Subcutaneous abdominal adipose tissue (tissue), 5 donors: ENCODE data around the gene ATAD5.
"Not testable (repeated sequence)": the region's sequence is repeated elsewhere in the genome, so short reads cannot be mapped to it uniquely, and the experiment has no call there.

Experiments used
- H3K27ac ChIP-seq: one replicate; pipeline ENCODE4 v1.7.0; 2013; ENCODE audit warnings: low read depth, mild to moderate bottlenecking, inconsistent platforms, low read length, moderate library complexity
- H3K27me3 ChIP-seq, 5 donors: one replicate each; pipeline ENCODE4 v1.7.0; 2013; ENCODE audit warnings: low read length in 5 of 5, inconsistent platforms in 1 of 5; ENCODE audit not compliant: control insufficient read depth in 5 of 5, insufficient read depth in 4 of 5
- H3K36me3 ChIP-seq, 5 donors: one replicate each; pipeline ENCODE4 v1.7.0; 2013; ENCODE audit warnings: low read length in 5 of 5; ENCODE audit not compliant: control insufficient read depth in 5 of 5, insufficient read depth in 5 of 5
- H3K4me1 ChIP-seq, 5 donors: one replicate each; pipeline ENCODE4 v1.7.0; 2013; ENCODE audit warnings: low read length in 5 of 5, mild to moderate bottlenecking in 3 of 5, moderate library complexity in 1 of 5; ENCODE audit not compliant: control insufficient read depth in 5 of 5, insufficient read depth in 5 of 5
- H3K4me3 ChIP-seq, 5 donors: one replicate each; pipeline ENCODE4 v1.7.0; 2013; ENCODE audit warnings: low read length in 5 of 5, low read depth in 1 of 5
- H3K9ac ChIP-seq, 5 donors: one replicate each; pipeline ENCODE4 v1.7.0; 2013; ENCODE audit warnings: low read length in 5 of 5, mild to moderate bottlenecking in 4 of 5, moderate library complexity in 3 of 5
- H3K9me3 ChIP-seq, 5 donors: one replicate each; pipeline ENCODE4 v1.7.0; 2013; ENCODE audit warnings: low read length in 5 of 5; ENCODE audit not compliant: control insufficient read depth in 5 of 5
- donor health status: healthy.
- donor health status: healthy.
- donor health status: healthy.
- donor health status: healthy.
- donor health status: healthy.

The ATAD5 gene

DNA sequence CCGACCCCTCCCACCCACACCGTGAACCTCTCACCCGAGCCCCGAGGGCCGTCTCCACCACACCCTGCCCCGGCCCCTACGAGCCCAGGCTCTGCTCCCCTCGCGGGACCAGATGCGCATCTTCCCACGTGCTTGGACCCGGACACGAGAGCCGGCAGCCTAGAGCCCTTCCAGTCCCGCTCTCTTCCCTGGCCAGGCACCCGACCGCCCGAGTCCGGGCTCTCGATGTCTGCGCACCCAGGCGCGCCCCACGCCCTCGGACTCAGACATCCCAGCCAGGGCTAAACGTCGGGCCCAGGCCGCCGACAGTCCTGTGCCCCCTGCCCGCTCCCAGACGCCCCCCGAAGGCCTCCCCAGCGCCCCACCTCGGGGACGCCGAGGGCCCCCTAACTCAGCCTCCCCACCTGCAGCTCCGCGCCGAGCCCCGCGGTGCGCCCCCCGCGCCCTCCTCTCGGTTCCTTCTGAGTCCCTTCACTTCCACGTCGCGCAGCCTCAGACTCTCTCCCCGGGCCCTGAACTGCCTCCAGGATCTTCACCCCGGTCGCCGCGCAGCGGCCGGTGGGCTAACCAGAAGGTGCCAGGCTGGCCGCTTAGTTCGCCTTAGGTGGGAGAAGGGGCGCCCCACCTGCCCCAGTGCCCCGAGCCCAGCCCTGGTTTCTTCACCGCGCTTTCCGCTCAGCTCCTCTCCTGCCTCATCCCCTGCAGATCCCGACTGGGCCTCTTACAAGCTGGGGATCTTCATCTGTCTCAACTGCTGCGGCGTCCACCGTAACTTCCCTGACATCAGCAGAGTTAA lies 90.7 kb downstream of the ATAD5 start:
- Histone ChIP-seq H3K9ac (peak overlapping the region in 4 of 5 donors; percentile 30 to 64 (median 40)), H3K4me1 (peaks cover 0 to 45% (median 20%) of the 10 kb centered on the region in 5 donors), H3K27ac (no peak overlapping the region), H3K9me3 (no peaks in the 10 kb centered on the region), H3K27me3 (peaks cover 5 to 23% (median 10%) of the 10 kb centered on the region in 5 donors), H3K36me3 (peaks cover 0 to 10% (median 0%) of the 10 kb centered on the region in 5 donors), H3K4me3 (peak overlapping the region; percentile 42 to 67 (median 62))

DNA sequence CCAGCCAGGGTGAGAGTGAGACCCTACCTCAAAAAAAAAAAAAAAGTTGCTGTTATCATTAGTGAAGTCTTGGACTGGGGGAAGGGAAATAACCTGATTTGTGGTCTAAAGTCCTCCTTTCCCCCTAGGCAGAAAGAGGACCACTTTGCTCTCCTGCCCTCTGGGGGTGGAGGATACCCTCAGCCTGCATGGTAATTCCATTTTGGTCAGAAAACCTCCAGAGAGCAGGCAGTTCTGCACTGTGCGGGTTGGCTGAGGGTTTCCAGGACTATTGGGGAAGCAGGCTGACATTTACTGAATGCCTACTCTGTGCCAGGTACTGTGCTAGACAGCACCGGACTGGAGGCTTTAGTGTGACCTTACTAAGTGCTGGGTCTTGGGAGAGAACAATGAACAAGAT lies 92.6 kb downstream of the ATAD5 start:
- no peak overlapping the region for H3K4me3 ChIP-seq
- peaks cover 0 to 15% (median 2%) of the 10 kb centered on the region in 5 donors for H3K36me3 ChIP-seq
- H3K27me3 ChIP-seq = peaks cover 5 to 23% (median 10%) of the 10 kb centered on the region in 5 donors
- H3K9me3 ChIP-seq = no peaks in the 10 kb centered on the region
- H3K9ac ChIP-seq = no peak overlapping the region
- no peak overlapping the region for H3K27ac ChIP-seq
- peaks cover 0 to 45% (median 20%) of the 10 kb centered on the region in 5 donors for H3K4me1 ChIP-seq

GRCh38 chr17:30926516-30926915 lies 94.8 kb downstream of the ATAD5 start:
- peaks cover 0 to 33% (median 16%) of the 10 kb centered on the region in 5 donors for H3K4me1 ChIP-seq
- no peak overlapping the region for H3K9ac ChIP-seq
- H3K4me3 ChIP-seq = no peak overlapping the region
- no peak overlapping the region for H3K27ac ChIP-seq
- H3K9me3 ChIP-seq = no peaks in the 10 kb centered on the region
- H3K36me3 ChIP-seq = peaks cover 0 to 21% (median 2%) of the 10 kb centered on the region in 5 donors
- H3K27me3 ChIP-seq = peaks cover 5 to 17% (median 8%) of the 10 kb centered on the region in 5 donors

- Histone ChIP-seq H3K27me3 (peaks cover 3 to 14% (median 5%) of the 10 kb centered on the region in 5 donors), H3K4me3 (no peak overlapping the region), H3K4me1 (peaks cover 0 to 21% (median 3%) of the 10 kb centered on the region in 5 donors), H3K9ac (no peak overlapping the region), H3K9me3 (no peaks in the 10 kb centered on the region), H3K36me3 (peaks cover 0 to 26% (median 2%) of the 10 kb centered on the region in 5 donors), H3K27ac (no peak overlapping the region)
Observed at GRCh38 chr17:30927756-30928155, 96.0 kb downstream of the ATAD5 start.

DNA sequence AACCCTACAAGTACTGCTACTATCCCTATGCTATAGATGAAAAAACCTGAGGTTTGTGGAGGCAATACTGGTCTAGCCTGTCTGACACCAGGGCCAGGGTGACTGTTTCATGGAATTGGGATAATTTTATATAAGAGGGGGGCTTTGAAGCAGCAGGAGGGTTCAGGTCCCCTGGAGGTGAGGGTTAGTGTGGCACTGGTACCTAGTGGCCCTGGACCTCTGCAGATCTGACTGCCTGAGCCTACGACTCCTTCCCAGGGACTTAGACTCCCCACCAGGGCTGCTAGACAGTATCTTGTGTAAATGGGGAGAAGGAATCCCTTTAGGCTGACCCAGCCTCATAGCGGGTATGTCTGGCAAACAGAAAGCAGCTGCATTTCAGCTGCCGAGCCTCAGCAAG lies 96.8 kb downstream of the ATAD5 start:
- H3K27ac ChIP-seq = no peak overlapping the region
- H3K4me1 ChIP-seq = peaks cover 0 to 18% (median 0%) of the 10 kb centered on the region in 5 donors
- no peak overlapping the region for H3K9ac ChIP-seq
- peaks cover 0 to 26% (median 2%) of the 10 kb centered on the region in 5 donors for H3K36me3 ChIP-seq
- H3K4me3 ChIP-seq = no peak overlapping the region
- no peaks in the 10 kb centered on the region for H3K9me3 ChIP-seq
- H3K27me3 ChIP-seq = peaks cover 0 to 9% (median 3%) of the 10 kb centered on the region in 5 donors

DNA sequence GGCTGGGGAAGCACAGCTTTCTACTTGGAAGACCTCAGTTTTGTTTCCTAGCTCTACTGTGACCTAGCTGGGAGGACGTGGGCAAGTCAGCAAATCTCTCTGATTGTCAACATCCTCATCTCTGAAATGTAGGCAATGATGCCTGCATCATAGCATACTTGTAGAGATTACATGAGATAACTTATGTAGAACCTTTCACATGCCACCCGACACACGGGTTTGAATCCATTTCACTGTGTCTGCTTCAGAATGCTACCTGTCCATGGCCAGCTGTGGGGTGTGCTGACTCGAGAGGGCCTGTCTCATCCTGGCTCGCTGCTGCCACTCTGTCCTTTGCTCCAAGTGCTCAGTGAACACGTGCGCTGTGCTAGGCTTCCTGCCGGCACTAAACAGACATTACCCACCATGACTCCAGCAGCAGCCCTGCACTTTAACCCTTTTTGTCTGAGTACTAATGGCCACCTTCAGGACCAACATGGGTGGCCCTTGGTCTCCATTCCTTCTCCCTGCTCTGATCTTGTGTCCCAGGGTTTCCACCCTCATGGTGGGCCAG lies 97.4 kb downstream of the ATAD5 start:
- Histone ChIP-seq H3K9me3 (no peaks in the 10 kb centered on the region), H3K4me1 (peaks cover 0 to 16% (median 0%) of the 10 kb centered on the region in 5 donors), H3K27me3 (peaks cover 0 to 8% (median 3%) of the 10 kb centered on the region in 5 donors), H3K9ac (no peak overlapping the region), H3K4me3 (no peak overlapping the region), H3K36me3 (peaks cover 0 to 28% (median 2%) of the 10 kb centered on the region in 5 donors), H3K27ac (no peak overlapping the region)

DNA sequence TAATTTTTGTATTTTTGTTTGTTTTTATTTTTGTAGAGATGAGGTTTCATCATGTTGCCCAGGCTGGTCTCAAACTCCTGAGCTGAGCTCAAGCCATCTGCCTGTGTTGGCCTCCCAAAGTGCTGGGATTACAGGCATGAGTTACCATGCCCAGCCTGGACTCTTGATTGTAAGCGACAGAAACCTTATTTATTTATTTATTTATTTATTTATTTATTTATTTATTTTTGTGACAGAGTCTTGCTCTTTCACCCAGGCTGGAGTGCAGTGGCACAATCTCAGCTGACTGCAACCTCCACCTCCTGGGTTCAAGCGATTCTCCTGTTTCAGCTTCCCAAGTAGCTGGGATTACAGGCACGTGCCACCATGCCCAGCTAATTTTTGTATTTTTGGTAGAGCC lies 98.1 kb downstream of the ATAD5 start:
- H3K27me3 ChIP-seq, H3K9me3 ChIP-seq, H3K4me3 ChIP-seq, H3K27ac ChIP-seq, H3K9ac ChIP-seq: not testable (repeated sequence)
- Histone ChIP-seq H3K4me1 (peaks cover 0 to 12% (median 0%) of the 10 kb centered on the region in 5 donors), H3K36me3 (peaks cover 0 to 32% (median 5%) of the 10 kb centered on the region in 5 donors)

DNA sequence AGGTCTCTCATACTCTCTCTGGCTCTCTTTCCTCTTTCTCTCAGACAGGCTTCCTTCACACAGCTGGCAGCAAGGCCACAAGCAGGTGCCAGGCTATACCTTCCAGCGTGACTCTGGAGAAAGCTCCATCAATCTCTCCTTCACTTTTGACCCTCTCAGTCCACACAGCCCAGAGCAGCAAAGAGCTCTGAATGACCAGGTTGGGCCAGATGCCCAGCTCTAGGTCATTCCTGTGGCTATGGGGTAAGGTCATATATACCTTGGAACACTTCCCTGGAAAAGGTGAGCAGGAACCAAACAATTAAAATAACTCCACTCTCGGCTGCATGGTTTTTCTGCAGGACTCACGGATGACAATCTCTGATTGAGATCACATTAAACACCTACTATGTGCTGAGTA lies 98.7 kb downstream of the ATAD5 start:
- no peak overlapping the region for H3K27ac ChIP-seq
- H3K9me3 ChIP-seq = no peaks in the 10 kb centered on the region
- no peak overlapping the region for H3K4me3 ChIP-seq
- H3K9ac ChIP-seq = no peak overlapping the region
- peaks cover 0 to 32% (median 5%) of the 10 kb centered on the region in 5 donors for H3K36me3 ChIP-seq
- peaks cover 0 to 5% (median 3%) of the 10 kb centered on the region in 5 donors for H3K27me3 ChIP-seq
- H3K4me1 ChIP-seq = peaks cover 0 to 12% (median 0%) of the 10 kb centered on the region in 5 donors

- H3K27ac ChIP-seq, H3K9ac ChIP-seq, H3K9me3 ChIP-seq, H3K4me3 ChIP-seq, H3K4me1 ChIP-seq, H3K27me3 ChIP-seq: not testable (repeated sequence)
- H3K36me3 ChIP-seq = peaks cover 0 to 25% (median 3%) of the 10 kb centered on the region in 5 donors
Observed at GRCh38 chr17:30931582-30931981, 99.8 kb downstream of the ATAD5 start.

DNA sequence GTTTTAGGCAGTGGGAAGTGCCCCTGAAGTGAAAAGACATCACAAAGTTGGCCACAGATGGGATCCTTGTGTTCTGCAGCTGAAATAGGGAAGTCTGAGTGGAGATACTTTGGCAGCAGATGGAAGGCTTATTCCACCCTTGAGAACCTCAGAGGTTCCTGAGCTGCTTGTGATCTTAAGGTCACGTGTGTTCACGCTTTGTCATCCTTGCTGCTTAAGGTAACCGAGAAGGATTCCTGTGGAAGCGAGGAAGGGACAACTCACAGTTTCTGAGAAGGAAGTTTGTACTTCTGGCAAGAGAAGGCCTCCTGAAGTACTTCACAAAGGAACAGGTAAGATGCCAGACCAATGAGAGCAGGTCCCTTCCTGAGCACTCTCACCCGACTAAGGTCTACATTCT lies 102.2 kb downstream of the ATAD5 start:
- no peak overlapping the region for H3K4me3 ChIP-seq

More for the DNA sequence above, 102.2 kb downstream of the ATAD5 start:
- no peak overlapping the region for H3K9ac ChIP-seq
- H3K36me3 ChIP-seq = peaks cover 0 to 20% (median 3%) of the 10 kb centered on the region in 5 donors
- no peak overlapping the region for H3K27ac ChIP-seq
- H3K4me1 ChIP-seq = peaks cover 0 to 6% (median 0%) of the 10 kb centered on the region in 5 donors
- H3K9me3 ChIP-seq = no peaks in the 10 kb centered on the region
- H3K27me3 ChIP-seq = no peaks in the 10 kb centered on the region
